ENCODE data around the gene VAT1L.

DNA sequence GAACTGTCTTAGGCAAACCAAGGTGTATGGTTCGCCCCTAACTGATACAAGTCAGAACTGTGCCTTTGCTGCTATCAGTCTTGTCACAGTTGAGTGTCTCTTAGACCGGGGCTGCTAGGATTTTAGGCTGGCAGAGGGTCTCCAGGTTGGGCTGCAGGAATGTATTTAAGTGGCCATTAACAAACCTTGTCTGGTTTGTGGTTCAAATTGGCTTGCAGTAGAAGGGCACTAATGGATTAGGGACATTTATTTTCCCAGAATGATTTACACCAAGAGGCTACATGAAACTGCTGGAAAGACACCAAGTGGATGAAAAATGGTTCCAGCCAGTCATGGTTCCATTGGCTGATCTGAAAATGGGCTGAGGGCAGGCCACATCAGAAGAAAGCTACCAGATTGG, 5.1 kb downstream of the VAT1L start:
- TF ChIP-seq, protein P1, sequence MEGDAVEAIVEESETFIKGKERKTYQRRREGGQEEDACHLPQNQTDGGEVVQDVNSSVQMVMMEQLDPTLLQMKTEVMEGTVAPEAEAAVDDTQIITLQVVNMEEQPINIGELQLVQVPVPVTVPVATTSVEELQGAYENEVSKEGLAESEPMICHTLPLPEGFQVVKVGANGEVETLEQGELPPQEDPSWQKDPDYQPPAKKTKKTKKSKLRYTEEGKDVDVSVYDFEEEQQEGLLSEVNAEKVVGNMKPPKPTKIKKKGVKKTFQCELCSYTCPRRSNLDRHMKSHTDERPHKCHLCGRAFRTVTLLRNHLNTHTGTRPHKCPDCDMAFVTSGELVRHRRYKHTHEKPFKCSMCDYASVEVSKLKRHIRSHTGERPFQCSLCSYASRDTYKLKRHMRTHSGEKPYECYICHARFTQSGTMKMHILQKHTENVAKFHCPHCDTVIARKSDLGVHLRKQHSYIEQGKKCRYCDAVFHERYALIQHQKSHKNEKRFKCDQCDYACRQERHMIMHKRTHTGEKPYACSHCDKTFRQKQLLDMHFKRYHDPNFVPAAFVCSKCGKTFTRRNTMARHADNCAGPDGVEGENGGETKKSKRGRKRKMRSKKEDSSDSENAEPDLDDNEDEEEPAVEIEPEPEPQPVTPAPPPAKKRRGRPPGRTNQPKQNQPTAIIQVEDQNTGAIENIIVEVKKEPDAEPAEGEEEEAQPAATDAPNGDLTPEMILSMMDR (conservative IDR thresholded peaks at IDR 0.05; ENCODE audit: low read depth in 2 of 2), result no peak
- TF ChIP-seq EZH2 (IDR thresholded peaks at IDR 0.05; ENCODE audit: low read depth, unreplicated experiment) (no peak), JUNB (IDR thresholded peaks at IDR 0.05; ENCODE audit: unreplicated experiment) (no peak), CREB1 (CRISPR knock-in tag; IDR thresholded peaks at IDR 0.05; ENCODE audit: low read depth) (no peak), STAT1 (IDR thresholded peaks at IDR 0.05; ENCODE audit: unreplicated experiment) (no peak)
- TF ChIP-seq, protein P2, sequence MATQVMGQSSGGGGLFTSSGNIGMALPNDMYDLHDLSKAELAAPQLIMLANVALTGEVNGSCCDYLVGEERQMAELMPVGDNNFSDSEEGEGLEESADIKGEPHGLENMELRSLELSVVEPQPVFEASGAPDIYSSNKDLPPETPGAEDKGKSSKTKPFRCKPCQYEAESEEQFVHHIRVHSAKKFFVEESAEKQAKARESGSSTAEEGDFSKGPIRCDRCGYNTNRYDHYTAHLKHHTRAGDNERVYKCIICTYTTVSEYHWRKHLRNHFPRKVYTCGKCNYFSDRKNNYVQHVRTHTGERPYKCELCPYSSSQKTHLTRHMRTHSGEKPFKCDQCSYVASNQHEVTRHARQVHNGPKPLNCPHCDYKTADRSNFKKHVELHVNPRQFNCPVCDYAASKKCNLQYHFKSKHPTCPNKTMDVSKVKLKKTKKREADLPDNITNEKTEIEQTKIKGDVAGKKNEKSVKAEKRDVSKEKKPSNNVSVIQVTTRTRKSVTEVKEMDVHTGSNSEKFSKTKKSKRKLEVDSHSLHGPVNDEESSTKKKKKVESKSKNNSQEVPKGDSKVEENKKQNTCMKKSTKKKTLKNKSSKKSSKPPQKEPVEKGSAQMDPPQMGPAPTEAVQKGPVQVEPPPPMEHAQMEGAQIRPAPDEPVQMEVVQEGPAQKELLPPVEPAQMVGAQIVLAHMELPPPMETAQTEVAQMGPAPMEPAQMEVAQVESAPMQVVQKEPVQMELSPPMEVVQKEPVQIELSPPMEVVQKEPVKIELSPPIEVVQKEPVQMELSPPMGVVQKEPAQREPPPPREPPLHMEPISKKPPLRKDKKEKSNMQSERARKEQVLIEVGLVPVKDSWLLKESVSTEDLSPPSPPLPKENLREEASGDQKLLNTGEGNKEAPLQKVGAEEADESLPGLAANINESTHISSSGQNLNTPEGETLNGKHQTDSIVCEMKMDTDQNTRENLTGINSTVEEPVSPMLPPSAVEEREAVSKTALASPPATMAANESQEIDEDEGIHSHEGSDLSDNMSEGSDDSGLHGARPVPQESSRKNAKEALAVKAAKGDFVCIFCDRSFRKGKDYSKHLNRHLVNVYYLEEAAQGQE (IDR thresholded peaks at IDR 0.05; ENCODE audit: unreplicated experiment), result no peak
- TF ChIP-seq, protein P3, sequence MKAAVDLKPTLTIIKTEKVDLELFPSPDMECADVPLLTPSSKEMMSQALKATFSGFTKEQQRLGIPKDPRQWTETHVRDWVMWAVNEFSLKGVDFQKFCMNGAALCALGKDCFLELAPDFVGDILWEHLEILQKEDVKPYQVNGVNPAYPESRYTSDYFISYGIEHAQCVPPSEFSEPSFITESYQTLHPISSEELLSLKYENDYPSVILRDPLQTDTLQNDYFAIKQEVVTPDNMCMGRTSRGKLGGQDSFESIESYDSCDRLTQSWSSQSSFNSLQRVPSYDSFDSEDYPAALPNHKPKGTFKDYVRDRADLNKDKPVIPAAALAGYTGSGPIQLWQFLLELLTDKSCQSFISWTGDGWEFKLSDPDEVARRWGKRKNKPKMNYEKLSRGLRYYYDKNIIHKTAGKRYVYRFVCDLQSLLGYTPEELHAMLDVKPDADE (IDR thresholded peaks at IDR 0.05), result no peak

Measured in GM23338 (cell line).